OCI-LY1 (cell line): ENCODE measurements around the gene CPN2.

ENCODE experiments used
- H2AFZ ChIP-seq: fragments of 200-600 bp; sonication (generic), shearing (Covaris generic); 2 replicates; pipeline ENCODE4 v1.6.0; 2014; ENCODE audit warnings: antibody characterized with exemption, mild to moderate bottlenecking, low read length
- H3F3A ChIP-seq: fragments of 200-600 bp; sonication (generic), shearing (Covaris generic); 2 replicates; pipeline ENCODE4 v1.6.0; 2014; ENCODE audit warnings: mild to moderate bottlenecking, antibody characterized with exemption, low read length, moderate library complexity; ENCODE audit not compliant: insufficient read depth
- H3K27ac ChIP-seq: fragments of 200-600 bp; sonication (generic); 2 replicates; pipeline ENCODE4 v1.5.1; 2014; ENCODE audit warnings: low read length, mixed run types, mild to moderate bottlenecking, low read depth; ENCODE audit not compliant: poor library complexity, severe bottlenecking
- H3K27me3 ChIP-seq: fragments of 200-600 bp; sonication (generic); 2 replicates; pipeline ENCODE4 v1.6.0; 2014; ENCODE audit warnings: antibody characterized with exemption, mild to moderate bottlenecking, low read length, moderate library complexity; ENCODE audit not compliant: insufficient read depth
- H3K36me3 ChIP-seq: fragments of 200-600 bp; sonication (generic); 2 replicates; pipeline ENCODE4 v1.6.1; 2014; ENCODE audit warnings: mild to moderate bottlenecking, antibody characterized with exemption, low read length, moderate library complexity, mixed read lengths; ENCODE audit not compliant: insufficient read depth
- H3K4me1 ChIP-seq: fragments of 200-600 bp; sonication (generic); 2 replicates; pipeline ENCODE4 v1.5.1; 2014; ENCODE audit warnings: mild to moderate bottlenecking, low read length, moderate library complexity; ENCODE audit not compliant: insufficient read depth, severe bottlenecking
- H3K4me2 ChIP-seq: fragments of 200-600 bp; sonication (generic), shearing (Covaris generic); 2 replicates; pipeline ENCODE4 v1.6.1; 2014; ENCODE audit warnings: low read length
- H3K4me3 ChIP-seq: fragments of 200-600 bp; sonication (generic); 2 replicates; pipeline ENCODE4 v1.5.1; 2014; ENCODE audit warnings: low read length, low read depth, mild to moderate bottlenecking, mixed read lengths; ENCODE audit not compliant: poor library complexity, severe bottlenecking
- H3K79me2 ChIP-seq: fragments of 200-600 bp; shearing (Covaris generic); 2 replicates; pipeline ENCODE4 v1.6.1; 2016; ENCODE audit warnings: mixed run types, low read length, mixed read lengths; ENCODE audit not compliant: insufficient read depth
- H3K9ac ChIP-seq: fragments of 200-600 bp; sonication (generic), shearing (Covaris generic); 2 replicates; pipeline ENCODE4 v1.6.1; 2014; ENCODE audit warnings: mild to moderate bottlenecking, low read length, mixed read lengths
- H3K9me2 ChIP-seq: fragments of 200-600 bp; sonication (generic), shearing (Covaris generic); 2 replicates; pipeline ENCODE4 v1.6.1; 2014; ENCODE audit warnings: low read depth, mild to moderate bottlenecking, low read length, mixed read lengths
- H3K9me3 ChIP-seq: fragments of 200-600 bp; shearing (Covaris generic); 2 replicates; pipeline ENCODE4 v1.6.1; 2014; ENCODE audit warnings: low read length, mixed read lengths
- H4K20me1 ChIP-seq: fragments of 200-600 bp; sonication (generic), shearing (Covaris generic); 2 replicates; pipeline ENCODE4 v1.6.0; 2016; ENCODE audit warnings: mild to moderate bottlenecking, low read length; ENCODE audit not compliant: insufficient read depth
- EZH2 ChIP-seq: fragments of 200-600 bp; sonication (generic), shearing (Covaris generic); IDR thresholded peaks from 2 replicates; pipeline ENCODE4 v1.8.0; 2017; ENCODE audit warnings: borderline replicate concordance, mixed run types, mild to moderate bottlenecking, antibody characterized with exemption, low read length, moderate library complexity, mixed read lengths
- TF ChIP-seq, protein P1 (sequence below): fragments of 200-600 bp; sonication (generic), shearing (Covaris generic); IDR thresholded peaks from 2 replicates; pipeline ENCODE4 v1.5.1; 2017; ENCODE audit warnings: mild to moderate bottlenecking, antibody characterized with exemption, low read length, moderate library complexity, mixed read lengths

The CPN2 gene

DNA sequence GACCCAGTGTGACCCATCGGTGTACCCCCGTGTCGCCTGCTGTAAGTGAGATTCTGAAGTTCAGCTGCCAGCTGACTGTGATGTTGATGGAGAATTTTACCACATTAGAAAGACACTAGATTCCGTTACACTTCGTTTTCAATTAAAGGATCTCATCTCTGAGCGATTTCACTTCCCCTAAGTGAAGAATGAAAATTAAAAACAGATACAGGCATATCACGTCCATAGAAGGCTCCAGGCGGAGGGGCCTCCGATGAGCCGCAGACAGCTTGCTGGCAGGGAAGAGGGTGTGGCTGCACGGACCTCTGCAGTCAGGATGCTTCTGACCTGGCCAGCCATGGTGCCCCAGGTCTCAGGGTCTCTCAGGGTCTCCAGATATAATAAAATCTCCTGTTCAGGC is 6.6 kb upstream of the CPN2 start:
- Histone ChIP-seq H3K4me3 (no peak overlapping the region), H3K4me2 (no peak overlapping the region), H2AFZ (no peak overlapping the region), H3K36me3 (no peaks in the 10 kb centered on the region), H3K79me2 (no peaks in the 10 kb centered on the region), H3K27me3 (peaks cover 19% of the 10 kb centered on the region), H3K9ac (no peak overlapping the region), H3K27ac (no peak overlapping the region), H4K20me1 (no peaks in the 10 kb centered on the region), H3K9me3 (no peaks in the 10 kb centered on the region), H3K9me2 (no peaks in the 10 kb centered on the region), H3K4me1 (no peaks in the 10 kb centered on the region), H3F3A (no peaks in the 10 kb centered on the region)
- TF ChIP-seq EZH2, result no peak
- TF ChIP-seq, protein P1, sequence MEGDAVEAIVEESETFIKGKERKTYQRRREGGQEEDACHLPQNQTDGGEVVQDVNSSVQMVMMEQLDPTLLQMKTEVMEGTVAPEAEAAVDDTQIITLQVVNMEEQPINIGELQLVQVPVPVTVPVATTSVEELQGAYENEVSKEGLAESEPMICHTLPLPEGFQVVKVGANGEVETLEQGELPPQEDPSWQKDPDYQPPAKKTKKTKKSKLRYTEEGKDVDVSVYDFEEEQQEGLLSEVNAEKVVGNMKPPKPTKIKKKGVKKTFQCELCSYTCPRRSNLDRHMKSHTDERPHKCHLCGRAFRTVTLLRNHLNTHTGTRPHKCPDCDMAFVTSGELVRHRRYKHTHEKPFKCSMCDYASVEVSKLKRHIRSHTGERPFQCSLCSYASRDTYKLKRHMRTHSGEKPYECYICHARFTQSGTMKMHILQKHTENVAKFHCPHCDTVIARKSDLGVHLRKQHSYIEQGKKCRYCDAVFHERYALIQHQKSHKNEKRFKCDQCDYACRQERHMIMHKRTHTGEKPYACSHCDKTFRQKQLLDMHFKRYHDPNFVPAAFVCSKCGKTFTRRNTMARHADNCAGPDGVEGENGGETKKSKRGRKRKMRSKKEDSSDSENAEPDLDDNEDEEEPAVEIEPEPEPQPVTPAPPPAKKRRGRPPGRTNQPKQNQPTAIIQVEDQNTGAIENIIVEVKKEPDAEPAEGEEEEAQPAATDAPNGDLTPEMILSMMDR, result no peak

DNA sequence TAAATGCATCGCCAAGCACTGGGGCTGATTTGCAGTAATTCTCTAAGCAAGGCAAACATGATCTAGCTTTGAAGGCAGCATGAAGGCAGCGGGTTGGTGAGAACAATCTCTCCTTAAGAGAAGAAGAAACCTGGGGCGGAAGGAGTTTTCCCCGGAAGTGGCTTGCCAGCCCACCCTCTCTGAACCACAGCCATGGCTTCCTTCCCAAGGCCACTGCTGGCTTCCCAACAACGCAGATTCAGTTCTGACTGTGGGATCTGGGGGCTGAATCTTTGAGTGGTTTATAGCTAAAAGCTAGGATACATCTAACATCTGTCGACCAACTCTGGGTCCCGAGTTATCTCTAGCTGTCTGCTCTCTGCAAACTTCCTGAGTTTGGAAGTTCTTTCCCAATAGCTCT is 4.3 kb upstream of the CPN2 start:
- Histone ChIP-seq H3K36me3 (no peaks in the 10 kb centered on the region), H3F3A (no peaks in the 10 kb centered on the region), H3K4me3 (no peak overlapping the region), H2AFZ (no peak overlapping the region), H3K27me3 (peaks cover 19% of the 10 kb centered on the region), H3K27ac (no peak overlapping the region), H3K4me2 (no peak overlapping the region), H3K9ac (no peak overlapping the region), H3K9me3 (no peaks in the 10 kb centered on the region), H3K9me2 (no peaks in the 10 kb centered on the region), H3K4me1 (no peaks in the 10 kb centered on the region), H4K20me1 (no peaks in the 10 kb centered on the region), H3K79me2 (no peaks in the 10 kb centered on the region)
- TF ChIP-seq, protein P1, result no peak
- TF ChIP-seq EZH2, result no peak

DNA sequence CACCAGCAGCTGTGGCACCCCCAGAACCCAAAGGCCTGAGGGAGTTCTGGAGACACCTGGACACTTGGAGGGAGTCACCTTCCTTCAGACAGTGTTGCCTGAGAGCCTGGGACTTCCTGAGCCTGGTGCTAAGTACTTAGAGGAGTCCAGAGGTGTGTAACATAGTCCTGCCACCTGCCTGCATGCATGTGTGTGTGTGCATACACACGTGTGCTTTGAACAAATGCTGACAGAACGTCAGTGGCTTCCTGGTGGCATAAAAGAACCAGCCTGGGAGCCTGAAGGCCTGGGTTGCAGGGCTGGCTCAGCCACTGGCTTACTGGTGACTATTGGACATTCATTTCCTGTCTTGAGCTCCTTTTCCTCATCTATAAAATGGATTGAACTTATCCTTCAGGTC is 3.2 kb upstream of the CPN2 start:
- Histone ChIP-seq H4K20me1 (no peaks in the 10 kb centered on the region), H3F3A (no peaks in the 10 kb centered on the region), H3K27ac (no peak overlapping the region), H2AFZ (no peak overlapping the region), H3K9ac (no peak overlapping the region), H3K36me3 (no peaks in the 10 kb centered on the region), H3K9me2 (no peaks in the 10 kb centered on the region), H3K9me3 (no peaks in the 10 kb centered on the region), H3K4me2 (no peak overlapping the region), H3K4me3 (no peak overlapping the region), H3K79me2 (no peaks in the 10 kb centered on the region), H3K4me1 (no peaks in the 10 kb centered on the region), H3K27me3 (peaks cover 16% of the 10 kb centered on the region)
- TF ChIP-seq, protein P1, result no peak
- no peak for TF ChIP-seq EZH2
